Thoracic aorta (tissue), 2 donors: ENCODE data around the gene DIP2C. TPM values are rescaled to one million over a fixed set of nuclear protein-coding genes. Genes with fewer than 3 reads are reported as not detected.

Experiments
- ATAC-seq: fragments of 150-250 bp; one replicate; pipeline ENCODE4 v1.8.0; 2017; ENCODE audit warnings: low read depth; ENCODE audit not compliant: insufficient number of reproducible peaks, low FRiP score
- DNase-seq: peaks from one replicate; pipeline ENCODE4 v3.0.0-alpha.2; 2020; ENCODE audit warnings: low spot score
- H3K27ac ChIP-seq, 2 donors: fragments of 200-600 bp; sonication (generic); 1 replicate in 1 of 2; 2 replicates in 1 of 2; pipeline ENCODE4 v1.5.1; 2016; ENCODE audit warnings: mild to moderate bottlenecking in 2 of 2, moderate library complexity in 2 of 2
- H3K27me3 ChIP-seq: fragments of 200-600 bp; sonication (generic); replicated peaks from 2 replicates; pipeline ENCODE4 v1.6.0; 2016; ENCODE audit warnings: mild to moderate bottlenecking; ENCODE audit not compliant: insufficient read depth
- H3K36me3 ChIP-seq: fragments of 200-600 bp; sonication (generic); one replicate; pipeline ENCODE4 v1.5.1; 2016
- H3K4me1 ChIP-seq, 2 donors: fragments of 200-600 bp; sonication (generic); 1 replicate in 1 of 2; 2 replicates in 1 of 2; pipeline versions ENCODE4 v1.5.1 to v1.6.0; 2016; ENCODE audit warnings: low read depth in 2 of 2, mild to moderate bottlenecking in 1 of 2; ENCODE audit not compliant: control insufficient read depth in 1 of 2
- H3K4me3 ChIP-seq: fragments of 200-600 bp; sonication (generic); 2 replicates; pipeline ENCODE4 v1.5.1; 2016; ENCODE audit warnings: mild to moderate bottlenecking
- H3K9me3 ChIP-seq: fragments of 200-600 bp; sonication (generic); 2 replicates; pipeline ENCODE4 v1.5.1; 2016
- CTCF ChIP-seq: fragments of 200-600 bp; sonication (generic); IDR thresholded peaks from one replicate; pipeline ENCODE4 v1.5.1; 2019; ENCODE audit warnings: antibody characterized with exemption
- total RNA-seq, 2 donors: library from RNA; depleted of rRNA; stranded (reverse); fragments of >200 nt; gene quantifications; one replicate each; pipeline versions ENCODE4 v1.1.0 to v1.2.3, GENCODE V29; 2016

Gene DIP2C
- total RNA-seq, 2 donors from 2014 or later = 36.8 to 44.0 TPM

GRCh38 chr10:404991-405390, 284.5 kb downstream of the DIP2C start:
- Histone ChIP-seq H3K9me3 (no peaks in the 10 kb centered on the region), H3K4me1 (no peaks in the 10 kb centered on the region), H3K27me3 (no peaks in the 10 kb centered on the region), H3K27ac (no peak overlapping the region), H3K4me3 (no peak overlapping the region), H3K36me3 (peaks cover 13% of the 10 kb centered on the region)
- ATAC-seq (no peak), DNase-seq (no peak)
- no peak for TF ChIP-seq CTCF

GRCh38 chr10:404346-404745, 285.1 kb downstream of the DIP2C start:
- Histone ChIP-seq H3K36me3 (peaks cover 13% of the 10 kb centered on the region), H3K4me1 (no peaks in the 10 kb centered on the region), H3K27me3 (no peaks in the 10 kb centered on the region), H3K27ac (no peak overlapping the region), H3K9me3 (no peaks in the 10 kb centered on the region), H3K4me3 (no peak overlapping the region)
- no peak for DNase-seq
- no peak for ATAC-seq
- no peak for TF ChIP-seq CTCF

GRCh38 chr10:398954-399353, 290.5 kb downstream of the DIP2C start:
- Histone ChIP-seq H3K27ac (no peak overlapping the region), H3K36me3 (peaks cover 3% of the 10 kb centered on the region), H3K4me1 (peaks cover 7 to 22% of the 10 kb centered on the region in 2 donors), H3K4me3 (no peak overlapping the region), H3K9me3 (no peaks in the 10 kb centered on the region), H3K27me3 (no peaks in the 10 kb centered on the region)
- ATAC-seq (no peak), DNase-seq (no peak)
- TF ChIP-seq CTCF = no peak

GRCh38 chr10:397321-398068, 292.0 kb downstream of the DIP2C start:
- Histone ChIP-seq H3K4me3 (no peak overlapping the region), H3K27ac (peak overlapping the region in 1 of 2 donors; percentile 15), H3K27me3 (no peaks in the 10 kb centered on the region), H3K9me3 (no peaks in the 10 kb centered on the region), H3K36me3 (peaks cover 3% of the 10 kb centered on the region), H3K4me1 (peaks cover 7 to 22% of the 10 kb centered on the region in 2 donors)
- DNase-seq (no peak), ATAC-seq (no peak)
- TF ChIP-seq CTCF = no peak

GRCh38 chr10:396535-397220, 292.8 kb downstream of the DIP2C start:
- Histone ChIP-seq H3K9me3 (no peaks in the 10 kb centered on the region), H3K27ac (peak overlapping the region in 1 of 2 donors; percentile 38), H3K4me1 (peaks cover 7 to 28% of the 10 kb centered on the region in 2 donors), H3K27me3 (no peaks in the 10 kb centered on the region), H3K36me3 (peaks cover 2% of the 10 kb centered on the region), H3K4me3 (no peak overlapping the region)
- TF ChIP-seq CTCF = no peak
- ATAC-seq (no peak), DNase-seq (no peak)
